HEK293T (cell line): ENCODE measurements around the gene MAST2.
"Not testable (repeated sequence)": the region's sequence is repeated elsewhere in the genome, so short reads cannot be mapped to it uniquely, and the experiment has no call there.

Experiments used
- CTCF ChIA-PET: fragments of 350-600 bp; formaldehyde crosslinking; extraction: SDS; loops from one replicate; lab custom pipeline; 2021; ENCODE audit warnings: antibody characterized with exemption, inconsistent platforms; lab: Yijun Ruan, JAX
- POLR2A ChIA-PET: fragments of 350-600 bp; formaldehyde crosslinking; extraction: SDS; loops from one replicate; lab custom pipeline; 2020; ENCODE audit warnings: antibody characterized with exemption, inconsistent platforms; lab: Yijun Ruan, JAX
- DNase-seq: peaks from one replicate; pipeline ENCODE4 v3.0.0; 2012; ENCODE audit warnings: mixed read lengths; ENCODE audit errors: extremely low spot score
- ARNT ChIP-seq: fragments of 450-650 bp; IDR thresholded peaks from 2 replicates; pipeline ENCODE4 v1.6.1; 2017; ENCODE audit warnings: mild to moderate bottlenecking
- BHLHE40 ChIP-seq: fragments of 450-650 bp; IDR thresholded peaks from 2 replicates; pipeline ENCODE4 v1.6.1; 2016; ENCODE audit warnings: mild to moderate bottlenecking, moderate library complexity, borderline replicate concordance
- CTBP1 ChIP-seq: fragments of 450-650 bp; IDR thresholded peaks from 2 replicates; pipeline ENCODE4 v1.6.1; 2016; ENCODE audit warnings: borderline replicate concordance
- ELF4 ChIP-seq: fragments of 450-650 bp; IDR thresholded peaks from 2 replicates; pipeline ENCODE4 v1.6.1; 2017; ENCODE audit warnings: antibody characterized with exemption
- FOXA1 ChIP-seq: fragments of 450-650 bp; IDR thresholded peaks from 2 replicates; pipeline ENCODE4 v1.6.1; 2016; ENCODE audit warnings: mild to moderate bottlenecking
- FOXK2 ChIP-seq: fragments of 450-650 bp; IDR thresholded peaks from 2 replicates; pipeline ENCODE4 v1.6.1; 2016; ENCODE audit warnings: mild to moderate bottlenecking
- FOXM1 ChIP-seq: fragments of 450-650 bp; IDR thresholded peaks from 2 replicates; pipeline ENCODE4 v1.6.1; 2017; ENCODE audit warnings: mild to moderate bottlenecking, borderline replicate concordance
- HDGF ChIP-seq: fragments of 450-650 bp; IDR thresholded peaks from 2 replicates; pipeline ENCODE4 v1.6.1; 2017; ENCODE audit warnings: antibody characterized with exemption, borderline replicate concordance
- L3MBTL2 ChIP-seq: fragments of 450-650 bp; conservative IDR thresholded peaks from 2 replicates; pipeline ENCODE4 v1.6.1; 2016; ENCODE audit warnings: mild to moderate bottlenecking
- LEF1 ChIP-seq: fragments of 450-650 bp; IDR thresholded peaks from 2 replicates; pipeline ENCODE4 v1.6.1; 2017; ENCODE audit warnings: mild to moderate bottlenecking, borderline replicate concordance
- NFRKB ChIP-seq: fragments of 450-650 bp; IDR thresholded peaks from 2 replicates; pipeline ENCODE4 v1.6.1; 2016; ENCODE audit warnings: mild to moderate bottlenecking, moderate library complexity
- PKNOX1 ChIP-seq: fragments of 450-650 bp; IDR thresholded peaks from 2 replicates; pipeline ENCODE4 v1.6.1; 2016
- SP1 ChIP-seq: fragments of 450-650 bp; IDR thresholded peaks from 2 replicates; pipeline ENCODE4 v1.6.1; 2017
- SUZ12 ChIP-seq: fragments of 450-650 bp; IDR thresholded peaks from 2 replicates; pipeline ENCODE4 v1.6.1; 2016; ENCODE audit warnings: mild to moderate bottlenecking
- TARDBP ChIP-seq: fragments of 450-650 bp; IDR thresholded peaks from 2 replicates; pipeline ENCODE4 v1.6.1; 2016
- ZNF384 ChIP-seq: fragments of 450-650 bp; IDR thresholded peaks from 2 replicates; pipeline ENCODE4 v1.6.1; 2016

The MAST2 gene

DNA sequence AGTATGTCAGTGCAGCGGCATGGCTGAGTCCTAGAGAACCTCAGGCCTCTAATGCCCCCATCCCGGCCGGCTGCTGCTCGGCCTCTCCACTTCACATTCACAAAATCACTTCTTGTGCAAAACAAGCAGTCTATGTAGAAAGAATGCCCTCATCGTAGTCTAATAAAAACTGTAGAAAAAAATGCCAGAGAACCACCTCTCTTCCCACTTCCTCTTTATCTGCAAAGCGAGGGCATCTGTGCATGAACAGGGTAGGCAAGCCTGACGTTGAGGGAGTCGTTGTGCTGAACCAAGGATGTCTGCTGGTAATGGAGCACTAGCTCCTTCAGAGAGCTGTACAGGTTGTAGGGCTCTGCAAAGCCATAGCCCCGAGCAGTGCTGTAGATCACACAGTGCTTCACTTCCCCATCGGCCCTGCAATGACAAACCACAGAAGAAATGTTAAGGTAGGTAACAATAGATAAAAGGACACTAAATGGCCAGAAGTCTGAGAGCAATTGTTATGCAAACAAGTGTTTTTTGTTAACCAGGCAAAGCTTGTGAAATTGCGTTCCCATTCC is 240.1 kb downstream of the MAST2 start:
- ChIA-PET POLR2A (no interaction called here), CTCF (no interaction called here)
- no peak for TF ChIP-seq FOXA1
- no peak for TF ChIP-seq CTBP1
- no peak for TF ChIP-seq TARDBP
- no peak for TF ChIP-seq HDGF
- TF ChIP-seq FOXK2 = no peak
- DNase-seq = no peak

- ChIA-PET CTCF (no interaction called here), POLR2A (no interaction called here)
- DNase-seq = no peak
- TF ChIP-seq FOXA1 (no peak), BHLHE40 (no peak), SUZ12 (no peak), PKNOX1 (no peak), ELF4 (no peak), FOXM1 (no peak), NFRKB (no peak), HDGF (no peak), ARNT (no peak), CTBP1 (no peak), LEF1 (no peak), L3MBTL2 (no peak), TARDBP (no peak), SP1 (no peak), ZNF384 (no peak)
Measured at GRCh38 chr1:46044116-46044515, 240.7 kb downstream of the MAST2 start.

- TF ChIP-seq ARNT = no peak
- no peak for TF ChIP-seq LEF1
- TF ChIP-seq HDGF = no peak
- TF ChIP-seq NFRKB = no peak
- TF ChIP-seq L3MBTL2 = no peak
- TF ChIP-seq TARDBP = no peak
- TF ChIP-seq SP1 = no peak
- no peak for TF ChIP-seq ELF4
- ChIA-PET POLR2A (no interaction called here), CTCF (no interaction called here)
- DNase-seq = no peak
Measured at GRCh38 chr1:46053734-46054133, 250.3 kb downstream of the MAST2 start.

- CTCF ChIA-PET = no interaction called here
- DNase-seq = no peak
- POLR2A ChIA-PET = no interaction called here
- TF ChIP-seq ARNT = no peak
- no peak for TF ChIP-seq L3MBTL2
- TF ChIP-seq BHLHE40 = no peak
- TF ChIP-seq TARDBP = no peak
- no peak for TF ChIP-seq ZNF384
- no peak for TF ChIP-seq FOXK2
- TF ChIP-seq ELF4 = no peak
- no peak for TF ChIP-seq LEF1
- no peak for TF ChIP-seq CTBP1
Measured at GRCh38 chr1:46056325-46056724, 252.9 kb downstream of the MAST2 start.

DNA sequence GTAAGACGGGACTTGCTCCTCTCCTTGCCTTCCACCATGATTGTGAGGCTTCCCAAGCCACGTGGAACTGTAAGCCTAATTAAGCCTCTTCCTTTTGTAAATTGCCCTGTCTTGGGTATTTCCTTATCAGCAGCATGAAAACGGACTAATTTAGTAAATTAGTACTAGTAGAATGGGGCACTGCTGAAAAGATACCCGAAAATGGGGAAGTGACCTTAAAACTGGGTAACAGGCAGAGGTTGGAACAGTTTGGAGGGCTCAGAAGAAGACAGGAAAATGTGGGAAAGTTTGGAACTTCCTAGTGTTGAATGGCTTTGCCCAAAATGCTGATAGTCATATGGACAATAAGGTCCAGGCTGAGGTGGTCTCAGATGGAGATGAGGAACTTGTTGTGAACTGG is 253.8 kb downstream of the MAST2 start:
- POLR2A ChIA-PET, DNase-seq, CTCF ChIA-PET: not testable (repeated sequence)

DNA sequence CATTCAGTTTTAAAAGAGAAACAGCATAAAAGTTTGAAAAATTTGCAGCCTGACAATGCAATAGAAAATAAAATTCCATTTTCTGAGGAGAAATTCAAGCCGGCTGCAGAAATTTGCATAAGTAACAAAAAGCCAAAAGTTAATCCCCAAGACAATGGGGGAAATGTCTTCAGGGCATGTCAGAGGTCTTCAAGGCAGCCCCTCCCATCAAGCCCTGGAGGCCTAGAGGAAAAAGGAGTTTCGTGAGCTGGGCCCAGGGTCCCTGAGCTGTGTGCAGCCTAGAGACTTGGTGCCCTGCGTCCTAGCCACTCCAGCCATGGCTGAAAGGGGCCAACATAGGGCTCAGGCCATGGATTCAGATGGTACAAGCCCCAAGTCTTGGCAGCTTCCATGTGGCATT is 254.4 kb downstream of the MAST2 start:
- TF ChIP-seq FOXK2 = no peak
- no peak for TF ChIP-seq PKNOX1
- no peak for TF ChIP-seq LEF1
- TF ChIP-seq FOXA1 = no peak
- TF ChIP-seq ARNT = no peak
- ChIA-PET POLR2A (no interaction called here), CTCF (no interaction called here)
- no peak for DNase-seq

- no peak for DNase-seq
- ChIA-PET CTCF (no interaction called here), POLR2A (no interaction called here)
- TF ChIP-seq HDGF (no peak), BHLHE40 (no peak), L3MBTL2 (no peak), ARNT (no peak), PKNOX1 (no peak), LEF1 (no peak), SP1 (no peak), CTBP1 (no peak), ZNF384 (no peak), SUZ12 (no peak)
Measured at GRCh38 chr1:46058936-46059335, 255.5 kb downstream of the MAST2 start.
